MCF 10A (cell line): Measurements from ENCODE around the gene MNT. TPM values are rescaled to one million over a fixed set of nuclear protein-coding genes. Genes with fewer than 3 reads are reported as not detected.

Source experiments
- BruUV-seq: library from RNA; stranded (reverse); fragments of 400-500 nt; replicated peaks from 2 replicates; lab custom pipeline; 2021; lab: Mats Ljungman, UMichigan
- CTCF ChIA-PET: fragments of 300-600 bp; sonication (Branson Sonifier 250); formaldehyde crosslinking; extraction: SDS; loops from one replicate; lab custom pipeline; 2021; ENCODE audit warnings: antibody characterized with exemption, inconsistent platforms; lab: Yijun Ruan, JAX
- POLR2A ChIA-PET: fragments of 300-600, 350-650 bp; sonication (Branson Sonifier 250); formaldehyde crosslinking; extraction: SDS; loops from one replicate; lab custom pipeline; 2020; ENCODE audit warnings: antibody characterized with exemption, inconsistent platforms; lab: Yijun Ruan, JAX
- DNase-seq: peaks from one replicate; pipeline ENCODE4 v3.0.0-alpha.2; 2018; ENCODE audit not compliant: unreplicated experiment
- H3K27ac Mint-ChIP-seq: one replicate; pipeline ENCODE4 v1.8.0; 2022; ENCODE audit warnings: mild to moderate bottlenecking, low read depth, mixed read lengths; ENCODE audit not compliant: unreplicated experiment
- H3K27me3 Mint-ChIP-seq: one replicate; pipeline ENCODE4 v1.8.0; 2022; ENCODE audit warnings: mixed read lengths; ENCODE audit not compliant: insufficient read depth, unreplicated experiment
- H3K36me3 Mint-ChIP-seq: one replicate; pipeline ENCODE4 v1.8.0; 2022; ENCODE audit warnings: mild to moderate bottlenecking, moderate library complexity, mixed read lengths; ENCODE audit not compliant: insufficient read depth, unreplicated experiment
- H3K4me1 Mint-ChIP-seq: one replicate; pipeline ENCODE4 v1.8.0; 2022; ENCODE audit warnings: mixed read lengths; ENCODE audit not compliant: insufficient read depth, unreplicated experiment
- H3K4me3 Mint-ChIP-seq: one replicate; pipeline ENCODE4 v1.8.0; 2022; ENCODE audit warnings: mild to moderate bottlenecking, moderate library complexity, mixed read lengths; ENCODE audit not compliant: unreplicated experiment
- H3K9me3 Mint-ChIP-seq: one replicate; pipeline ENCODE4 v1.8.0; 2022; ENCODE audit warnings: mixed read lengths; ENCODE audit not compliant: unreplicated experiment
- intact Hi-C: fragments of 100-400 bp; cut with micrococcal nuclease; formaldehyde crosslinking; loops from 2 replicates; pipeline ENCODE4 v1.14.1; 2022
- total RNA-seq: library from RNA; stranded (reverse); gene quantifications from 2 replicates; pipeline ENCODE4 v1.2.3, GENCODE V29; 2022
- TF ChIP-seq, protein P1 (sequence below): fragments of 200-600 bp; IDR thresholded peaks from one replicate; pipeline ENCODE4 v1.8.0; 2022; ENCODE audit warnings: antibody characterized with exemption, mild to moderate bottlenecking; ENCODE audit not compliant: unreplicated experiment

Gene MNT
- total RNA-seq, 1 experiment from 2014 or later: 25.5 TPM

DNA sequence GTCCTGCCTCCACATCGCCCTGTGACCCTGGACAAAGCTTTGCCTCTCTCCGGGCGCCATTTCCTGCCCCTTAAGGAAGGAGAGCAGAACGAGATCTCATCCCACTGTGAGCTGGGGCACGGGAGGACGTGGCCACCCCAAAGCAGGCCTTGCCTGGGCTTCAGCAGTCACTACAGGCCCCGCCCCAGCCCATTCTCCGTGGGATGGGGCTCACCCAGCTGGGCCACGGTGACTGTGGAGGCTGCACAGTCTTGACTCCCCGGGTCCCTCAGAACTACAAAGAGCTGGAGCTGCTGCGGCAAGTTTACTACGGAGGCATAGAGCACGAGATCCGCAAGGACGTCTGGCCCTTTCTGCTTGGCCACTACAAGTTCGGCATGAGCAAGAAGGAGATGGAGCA, 28.2 kb downstream of the MNT start:
- no peak for DNase-seq
- TF ChIP-seq, protein P1, sequence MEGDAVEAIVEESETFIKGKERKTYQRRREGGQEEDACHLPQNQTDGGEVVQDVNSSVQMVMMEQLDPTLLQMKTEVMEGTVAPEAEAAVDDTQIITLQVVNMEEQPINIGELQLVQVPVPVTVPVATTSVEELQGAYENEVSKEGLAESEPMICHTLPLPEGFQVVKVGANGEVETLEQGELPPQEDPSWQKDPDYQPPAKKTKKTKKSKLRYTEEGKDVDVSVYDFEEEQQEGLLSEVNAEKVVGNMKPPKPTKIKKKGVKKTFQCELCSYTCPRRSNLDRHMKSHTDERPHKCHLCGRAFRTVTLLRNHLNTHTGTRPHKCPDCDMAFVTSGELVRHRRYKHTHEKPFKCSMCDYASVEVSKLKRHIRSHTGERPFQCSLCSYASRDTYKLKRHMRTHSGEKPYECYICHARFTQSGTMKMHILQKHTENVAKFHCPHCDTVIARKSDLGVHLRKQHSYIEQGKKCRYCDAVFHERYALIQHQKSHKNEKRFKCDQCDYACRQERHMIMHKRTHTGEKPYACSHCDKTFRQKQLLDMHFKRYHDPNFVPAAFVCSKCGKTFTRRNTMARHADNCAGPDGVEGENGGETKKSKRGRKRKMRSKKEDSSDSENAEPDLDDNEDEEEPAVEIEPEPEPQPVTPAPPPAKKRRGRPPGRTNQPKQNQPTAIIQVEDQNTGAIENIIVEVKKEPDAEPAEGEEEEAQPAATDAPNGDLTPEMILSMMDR: no peak
- no TSS peak for BruUV-seq
- CTCF ChIA-PET: interaction anchor here (1.2 kb wide), 1 partner anchor 10 kb away, joined by 4 read pairs; no protein-coding TSS in a partner anchor
- intact Hi-C loops: no loop called here
- Mint-ChIP-seq H3K27ac (no peak overlapping the region), H3K4me1 (peaks cover 6% of the 10 kb centered on the region), H3K9me3 (no peaks in the 10 kb centered on the region), H3K27me3 (no peaks in the 10 kb centered on the region), H3K4me3 (no peak overlapping the region), H3K36me3 (peaks cover 28% of the 10 kb centered on the region)
- POLR2A ChIA-PET: interaction anchor here (0.9 to 1.2 kb wide), 2 partner anchors 13 to 37 kb away, joined by 3 read pairs; partner anchors contain the start of gene TSR1

DNA sequence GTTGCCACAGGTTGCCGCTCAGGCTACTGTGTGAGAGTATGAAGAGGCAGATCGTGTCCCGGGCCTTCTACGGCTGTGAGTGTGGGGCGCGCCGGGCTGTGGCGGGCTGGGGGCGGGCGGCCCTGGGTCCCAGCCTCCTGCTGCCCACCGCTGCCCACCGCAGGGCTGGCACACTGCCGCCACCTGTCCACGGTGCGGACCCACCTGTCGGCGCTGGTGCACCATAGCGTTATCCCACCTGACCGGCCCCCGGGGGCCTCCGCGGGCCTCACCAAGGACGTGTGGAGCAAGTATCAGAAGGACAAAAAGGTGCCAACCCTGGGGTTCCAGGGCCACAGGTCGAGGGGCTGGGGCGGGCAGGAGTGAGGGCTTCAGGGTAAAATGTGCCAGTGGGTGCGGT, 28.7 kb downstream of the MNT start:
- BruUV-seq: no TSS peak
- POLR2A ChIA-PET: interaction anchor here (1.2 kb wide), 1 partner anchor 36 kb away, joined by 3 read pairs; the partner anchor contains the start of gene TSR1
- peaks cover 28% of the 10 kb centered on the region for H3K36me3 Mint-ChIP-seq
- TF ChIP-seq, protein P1: no peak
- intact Hi-C loops: no loop called here
- no peaks in the 10 kb centered on the region for H3K9me3 Mint-ChIP-seq
- no peak overlapping the region for H3K4me3 Mint-ChIP-seq
- no peak for DNase-seq
- CTCF ChIA-PET: interaction anchor here (1.2 kb wide), 1 partner anchor 10 kb away, joined by 4 read pairs; no protein-coding TSS in a partner anchor
- no peaks in the 10 kb centered on the region for H3K27me3 Mint-ChIP-seq
- H3K4me1 Mint-ChIP-seq: peaks cover 6% of the 10 kb centered on the region
- H3K27ac Mint-ChIP-seq: no peak overlapping the region

DNA sequence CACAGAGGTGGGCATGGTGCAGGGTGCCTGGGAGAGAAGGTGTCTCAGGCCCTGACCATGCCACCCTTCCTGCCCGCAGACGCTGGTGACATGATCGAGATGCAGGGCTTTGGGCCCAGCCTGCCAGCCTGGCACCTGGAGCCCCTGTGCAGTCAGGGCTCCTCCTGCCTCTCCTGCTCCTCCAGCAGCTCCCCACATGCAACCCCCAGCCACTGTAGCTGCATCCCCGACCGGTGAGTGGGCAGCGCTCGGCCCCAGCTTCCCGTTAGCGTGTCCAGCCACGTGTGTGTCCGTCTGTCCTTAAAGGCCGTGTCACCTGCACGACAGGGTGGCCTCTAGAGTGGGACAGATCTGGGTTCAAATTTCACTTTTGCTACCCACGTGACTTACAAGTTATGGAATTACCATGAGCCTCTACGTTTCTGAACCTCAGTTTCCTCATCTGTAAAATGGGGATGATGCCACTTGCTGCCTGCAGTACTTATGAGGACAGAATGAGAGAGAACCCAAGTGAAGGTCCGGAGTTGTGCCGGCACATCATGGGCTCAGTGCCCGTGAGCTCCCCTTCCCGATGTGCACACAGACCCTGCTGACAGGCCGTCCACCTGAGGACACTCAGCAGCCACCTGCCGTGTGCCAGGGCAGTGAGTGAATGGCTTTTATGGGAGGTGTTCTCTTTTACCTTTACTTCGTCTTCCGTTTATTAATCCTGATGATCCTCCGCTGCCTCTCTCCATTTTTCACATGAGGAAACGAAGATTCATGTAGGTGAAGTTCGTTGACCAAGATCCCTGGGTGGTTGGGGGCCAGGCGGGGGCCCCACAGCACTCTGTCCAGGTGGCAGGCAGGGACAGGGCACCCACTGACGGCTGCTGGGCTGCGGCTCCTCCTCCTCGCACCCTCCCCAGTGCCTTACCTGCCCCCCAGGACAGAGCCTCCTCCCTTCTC, 29.4 kb downstream of the MNT start:
- no TSS peak for BruUV-seq
- Mint-ChIP-seq H3K36me3 (peaks cover 29% of the 10 kb centered on the region), H3K27me3 (no peaks in the 10 kb centered on the region), H3K4me3 (no peak overlapping the region), H3K27ac (no peak overlapping the region), H3K4me1 (peaks cover 6% of the 10 kb centered on the region), H3K9me3 (no peaks in the 10 kb centered on the region)
- TF ChIP-seq, protein P1: no peak
- intact Hi-C loops: no loop called here
- DNase-seq: no peak
- ChIA-PET POLR2A (interaction anchor here (0.6 to 0.9 kb wide), 3 partner anchors 11 to 339 kb away, joined by 3 to 4 read pairs (median 4); no protein-coding TSS in a partner anchor), CTCF (interaction anchor here (0.6 to 5.5 kb wide), 2 partner anchors 10 to 668 kb away, joined by 4 to 43 read pairs; no protein-coding TSS in a partner anchor)

DNA sequence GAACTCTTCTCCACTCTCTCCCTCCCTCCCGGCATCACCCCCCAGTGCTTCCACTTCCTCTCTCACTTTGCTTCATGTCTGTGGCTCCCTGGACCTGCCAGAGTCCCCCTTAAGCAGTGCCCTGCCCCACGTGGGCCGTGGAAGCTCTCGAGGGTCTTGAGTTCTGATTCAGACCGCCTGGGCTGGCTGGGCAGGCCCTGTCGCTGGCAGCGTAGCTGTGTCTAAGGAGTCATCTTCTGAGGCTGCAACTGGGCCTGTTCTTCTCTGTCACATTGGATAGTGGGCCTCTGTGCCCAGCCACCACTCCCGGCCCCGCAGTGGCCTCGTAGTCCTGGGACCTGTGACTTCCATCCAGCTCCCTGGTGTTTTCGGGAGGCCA, 30.7 kb downstream of the MNT start:
- no TSS peak for BruUV-seq
- intact Hi-C loops: no loop called here
- H3K9me3 Mint-ChIP-seq: no peaks in the 10 kb centered on the region
- TF ChIP-seq, protein P1: no peak
- H3K4me1 Mint-ChIP-seq: peaks cover 6% of the 10 kb centered on the region
- POLR2A ChIA-PET: interaction anchor here (0.9 kb wide), 1 partner anchor 21 kb away, joined by 4 read pairs; no protein-coding TSS in a partner anchor
- peaks cover 33% of the 10 kb centered on the region for H3K36me3 Mint-ChIP-seq
- DNase-seq: no peak
- no peak overlapping the region for H3K27ac Mint-ChIP-seq
- H3K27me3 Mint-ChIP-seq: no peaks in the 10 kb centered on the region
- no peak overlapping the region for H3K4me3 Mint-ChIP-seq
- CTCF ChIA-PET: interaction anchor here (0.6 to 5.5 kb wide), 6 partner anchors 10 to 92 kb away, joined by 3 to 43 read pairs (median 4); no protein-coding TSS in a partner anchor
